Raji (cell line): ENCODE measurements around the gene SHISA7.

Experiments
- POLR2A ChIP-seq: IDR thresholded peaks from 2 replicates; pipeline ENCODE4 v1.6.1; 2011; ENCODE audit warnings: low read depth, low read length, control low read depth; ENCODE audit not compliant: insufficient read depth

Gene SHISA7

DNA sequence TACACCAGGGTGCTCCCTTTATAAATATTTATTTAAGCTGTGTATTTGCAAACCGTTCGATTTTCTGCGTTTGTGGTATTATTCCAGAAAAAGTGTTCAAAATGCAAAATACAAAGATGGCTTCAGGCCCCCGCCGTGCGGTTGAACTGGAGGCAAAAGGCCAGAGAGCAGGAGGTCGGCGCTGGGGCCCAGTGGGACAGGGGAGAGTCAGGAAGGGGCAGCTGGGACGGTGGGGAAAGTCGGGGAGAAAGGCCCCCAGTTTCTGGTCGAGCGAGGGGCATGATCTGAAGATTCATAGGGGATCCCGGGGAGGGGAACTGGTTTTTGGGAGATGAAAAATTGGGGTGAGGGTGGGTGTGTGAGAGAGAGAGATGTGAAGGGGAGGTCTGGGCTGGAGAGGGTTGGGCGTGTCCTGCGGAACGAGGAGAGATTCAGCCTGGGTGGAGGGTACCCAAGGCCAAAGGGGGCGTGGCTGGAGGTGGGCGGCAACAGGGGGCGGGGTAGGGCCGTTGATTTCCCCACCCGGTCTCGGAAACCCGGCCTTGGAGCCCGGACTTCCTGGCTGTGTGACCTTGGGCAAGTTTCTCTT, 17.7 kb upstream of the SHISA7 start:
- no peak; the same call in 1 of the 2 replicates for TF ChIP-seq POLR2A

DNA sequence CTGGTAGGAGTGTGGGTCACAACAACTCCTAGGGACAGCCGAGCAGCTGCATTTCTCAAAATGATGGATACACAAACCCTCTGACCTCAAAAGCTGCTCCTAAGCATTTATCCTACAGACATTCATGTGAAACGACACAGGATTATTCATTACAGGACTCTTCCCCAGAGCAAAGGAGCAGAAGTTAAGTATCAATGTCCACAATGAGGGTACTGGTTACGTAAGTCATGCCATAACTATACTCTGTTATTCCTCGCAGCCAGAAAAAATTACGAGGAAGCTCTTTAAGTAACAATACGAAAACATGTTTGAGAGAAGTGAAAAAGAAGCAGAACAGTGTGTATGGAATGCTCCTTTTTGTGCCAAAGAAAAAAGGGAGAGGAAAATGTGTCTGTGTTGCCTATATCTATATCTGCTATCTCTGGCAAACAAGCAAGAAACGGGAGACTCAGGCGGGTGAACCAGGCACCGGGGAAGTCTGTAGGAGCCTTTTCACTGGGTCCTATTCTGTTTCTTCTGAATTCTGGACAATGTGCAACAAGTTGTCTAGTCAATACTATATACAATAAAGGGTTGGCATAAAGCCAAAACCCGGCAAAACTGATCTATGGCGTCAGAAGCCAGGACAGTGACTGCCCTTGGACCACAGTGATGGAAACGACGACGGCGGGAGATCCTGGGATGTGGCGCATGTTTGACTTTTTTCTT, 17.0 kb upstream of the SHISA7 start:
- TF ChIP-seq POLR2A = no peak

DNA sequence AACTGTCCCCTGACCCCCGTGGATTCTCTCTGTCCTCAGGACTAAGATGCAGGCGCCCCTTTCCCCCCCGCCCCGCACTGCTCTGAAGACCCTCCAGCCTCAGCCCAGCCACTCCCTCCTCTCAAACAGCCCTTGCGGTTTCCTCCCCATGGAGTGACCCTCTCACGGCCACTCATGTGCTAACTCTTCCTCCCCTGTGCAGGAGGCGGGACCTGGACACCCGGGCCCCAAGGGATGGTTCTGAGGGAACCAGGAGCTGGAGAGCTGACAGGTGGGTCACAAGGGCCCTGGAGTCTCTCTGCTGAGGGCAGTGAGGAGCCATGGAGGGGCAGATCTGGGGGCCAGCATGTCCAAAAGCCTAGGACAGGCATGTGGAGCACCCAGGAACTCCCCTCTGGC, 16.4 kb upstream of the SHISA7 start:
- TF ChIP-seq POLR2A = no peak

DNA sequence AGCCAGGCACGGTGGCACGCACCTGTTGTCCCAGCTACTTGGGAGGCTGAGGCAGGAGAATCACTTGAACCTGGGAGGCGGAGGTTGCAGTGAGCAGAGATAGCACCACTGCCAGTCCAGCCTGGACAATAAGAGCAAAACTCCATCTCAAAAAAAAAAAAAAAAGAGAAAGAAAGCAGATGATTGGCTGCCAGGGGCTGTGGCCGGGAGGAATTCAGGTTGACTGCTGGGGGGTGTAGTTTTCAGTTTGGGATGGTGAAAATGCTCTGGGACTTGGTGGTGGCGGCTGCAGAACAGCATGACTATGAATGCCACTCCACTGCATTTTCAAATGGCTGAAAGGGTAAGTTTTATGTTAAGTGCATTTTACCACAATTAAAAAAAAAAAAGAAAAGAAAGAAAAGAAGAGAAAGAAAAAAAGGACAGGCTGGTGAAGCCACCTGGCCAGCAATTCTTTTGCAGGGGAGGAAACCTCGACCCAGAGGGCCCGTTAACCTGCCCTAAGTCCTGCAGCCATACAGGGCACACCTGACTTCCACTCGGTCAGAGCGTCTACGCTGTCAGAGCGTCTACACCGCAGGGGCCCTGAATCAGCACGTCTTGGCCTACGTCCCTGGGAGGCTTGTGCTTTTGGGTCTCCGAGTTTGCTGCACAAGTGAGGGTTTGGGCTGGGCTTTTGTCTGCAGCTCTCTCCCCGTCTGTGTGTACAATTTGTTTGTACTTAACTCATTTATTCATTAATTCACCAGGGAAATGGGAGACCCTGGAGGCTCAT, 14.8 kb upstream of the SHISA7 start:
- no peak for TF ChIP-seq POLR2A

DNA sequence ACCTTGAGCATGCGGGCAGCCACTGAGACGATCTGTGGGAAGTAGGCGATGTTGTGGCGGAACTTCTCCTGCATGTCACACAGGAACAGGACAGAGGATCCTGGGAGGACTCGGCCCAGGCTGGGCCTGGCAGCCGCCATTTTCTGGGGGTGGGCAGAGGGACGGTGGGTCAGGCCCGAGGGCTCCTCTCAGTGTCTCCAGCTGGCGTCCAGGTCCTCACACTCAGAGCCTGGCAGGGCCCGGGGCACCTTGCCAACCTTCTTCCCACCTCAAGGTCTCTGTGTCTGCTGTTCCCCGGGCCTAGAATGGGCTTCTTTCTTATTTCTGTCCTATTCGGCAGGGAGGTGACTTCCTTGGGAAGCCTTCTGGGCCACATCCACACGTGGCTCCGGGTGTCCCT, 13.2 kb upstream of the SHISA7 start:
- no peak for TF ChIP-seq POLR2A

DNA sequence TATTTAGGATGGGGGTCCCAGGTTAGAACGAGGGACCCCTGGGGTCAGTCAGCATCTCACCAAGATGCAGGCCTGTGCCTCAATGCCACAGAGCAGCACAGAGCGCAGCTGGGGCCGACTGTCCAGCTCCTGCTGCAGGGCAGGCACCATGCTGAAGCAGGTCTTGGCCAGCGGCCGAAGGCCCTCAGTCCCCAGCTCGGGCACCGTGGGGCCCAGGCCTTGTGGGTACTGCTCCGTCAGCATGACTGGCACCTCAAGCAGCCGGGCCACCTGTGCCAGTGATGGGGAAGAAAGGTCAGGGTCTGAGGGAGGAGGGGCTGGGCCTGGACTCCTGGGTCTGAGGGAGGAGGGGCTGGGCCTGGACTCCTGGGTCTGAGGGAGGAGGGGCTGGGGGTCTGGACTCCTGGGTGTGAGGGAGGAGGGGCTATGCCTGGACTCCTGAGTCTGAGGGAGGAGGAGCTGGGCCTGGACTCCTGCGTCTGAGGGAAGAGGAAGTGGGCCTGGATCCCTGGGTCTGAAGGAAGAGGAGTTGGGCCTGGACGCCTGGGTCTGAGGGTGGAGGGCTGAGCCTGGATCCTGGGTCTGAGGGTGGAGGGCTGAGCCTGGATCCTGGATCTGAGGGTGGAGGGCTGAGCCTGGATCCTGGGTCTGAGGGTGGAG, 12.6 kb upstream of the SHISA7 start:
- no peak for TF ChIP-seq POLR2A

DNA sequence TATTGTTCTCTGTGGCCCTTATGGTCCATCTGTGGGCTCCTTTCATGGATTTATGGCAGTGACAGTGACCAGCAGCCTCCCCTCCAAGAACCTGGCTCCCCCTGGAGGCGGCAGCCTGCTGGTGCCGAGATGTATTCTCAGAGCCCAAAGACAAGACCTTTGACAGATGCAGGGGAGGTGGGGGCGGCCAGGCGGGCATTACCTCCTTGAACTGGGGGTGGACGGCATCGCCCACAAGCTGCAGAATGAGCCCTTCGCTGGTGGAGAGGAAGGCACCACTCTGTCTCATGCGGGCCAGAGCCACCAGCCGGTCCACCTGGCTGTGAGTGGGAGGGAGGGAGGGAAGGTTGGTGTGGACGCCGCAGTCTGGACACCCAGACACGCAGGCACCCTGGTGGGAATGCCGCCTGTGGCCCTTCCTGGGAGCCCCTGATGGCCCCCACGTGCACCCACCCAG, 11.7 kb upstream of the SHISA7 start:
- TF ChIP-seq POLR2A = no peak

DNA sequence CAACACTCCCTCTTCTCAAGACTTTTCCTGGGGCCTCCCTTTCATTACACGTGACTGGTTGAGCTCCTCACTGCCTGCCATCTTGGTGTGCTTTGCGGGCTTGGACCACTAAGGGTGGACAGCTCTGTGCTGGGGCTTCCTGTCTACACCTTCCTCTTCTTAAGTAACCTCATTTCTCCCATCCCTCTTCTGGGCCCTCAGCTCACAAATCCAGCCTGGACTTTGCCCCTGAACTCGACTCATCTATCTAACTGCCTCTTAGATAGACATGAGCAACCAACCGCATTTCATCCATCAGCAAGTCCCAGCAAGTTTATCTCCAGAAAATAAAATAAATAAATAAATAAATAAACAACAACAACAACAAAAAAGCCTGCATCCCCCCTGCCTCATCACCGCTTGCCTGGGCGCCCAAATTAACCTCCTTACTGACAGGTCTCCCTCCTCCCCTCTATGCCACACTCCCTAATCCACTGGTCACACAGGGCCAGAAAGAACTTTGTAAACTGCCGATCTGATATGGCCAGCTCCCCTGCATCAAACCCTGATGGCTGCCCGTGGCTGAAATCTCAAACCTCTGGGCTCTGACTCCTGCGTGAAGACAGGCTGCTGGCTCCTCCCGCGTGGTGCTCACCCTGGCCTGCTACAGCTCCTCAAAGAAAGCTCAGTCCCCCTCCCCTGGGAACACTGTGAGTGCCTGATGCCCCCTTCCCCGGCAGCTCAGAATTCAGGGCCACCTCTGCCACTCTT, 10.6 kb upstream of the SHISA7 start:
- no peak for TF ChIP-seq POLR2A

DNA sequence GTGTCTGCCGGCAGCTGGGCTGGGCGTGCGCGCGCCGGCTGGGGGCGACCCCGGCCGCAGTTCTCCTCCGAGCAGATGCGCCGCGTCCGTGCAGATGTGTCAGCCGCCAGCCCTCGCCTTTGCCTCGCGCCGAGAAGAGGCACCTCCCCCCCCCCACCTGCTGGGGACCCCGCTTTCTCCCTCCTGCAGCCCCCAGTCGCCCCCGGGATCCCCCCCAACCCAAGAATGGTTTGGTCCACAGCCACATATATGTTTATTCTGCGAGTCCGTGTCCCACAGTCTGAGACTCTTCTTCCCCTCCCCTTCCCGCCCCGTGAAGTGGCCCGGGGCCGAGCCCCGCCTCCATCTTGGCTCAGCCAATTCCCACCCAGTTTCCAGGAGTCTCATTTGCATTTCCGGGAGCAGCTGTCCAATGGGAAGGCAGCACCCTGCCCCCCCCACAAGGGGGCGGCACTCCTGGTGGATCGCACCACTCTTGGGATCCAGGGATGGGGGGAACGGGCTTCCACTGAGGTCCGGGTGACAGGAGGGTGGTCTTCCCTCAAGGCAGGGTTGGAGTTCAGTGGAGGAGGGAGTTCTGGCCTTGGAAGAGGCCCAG, 9.7 kb upstream of the SHISA7 start:
- TF ChIP-seq POLR2A = no peak

DNA sequence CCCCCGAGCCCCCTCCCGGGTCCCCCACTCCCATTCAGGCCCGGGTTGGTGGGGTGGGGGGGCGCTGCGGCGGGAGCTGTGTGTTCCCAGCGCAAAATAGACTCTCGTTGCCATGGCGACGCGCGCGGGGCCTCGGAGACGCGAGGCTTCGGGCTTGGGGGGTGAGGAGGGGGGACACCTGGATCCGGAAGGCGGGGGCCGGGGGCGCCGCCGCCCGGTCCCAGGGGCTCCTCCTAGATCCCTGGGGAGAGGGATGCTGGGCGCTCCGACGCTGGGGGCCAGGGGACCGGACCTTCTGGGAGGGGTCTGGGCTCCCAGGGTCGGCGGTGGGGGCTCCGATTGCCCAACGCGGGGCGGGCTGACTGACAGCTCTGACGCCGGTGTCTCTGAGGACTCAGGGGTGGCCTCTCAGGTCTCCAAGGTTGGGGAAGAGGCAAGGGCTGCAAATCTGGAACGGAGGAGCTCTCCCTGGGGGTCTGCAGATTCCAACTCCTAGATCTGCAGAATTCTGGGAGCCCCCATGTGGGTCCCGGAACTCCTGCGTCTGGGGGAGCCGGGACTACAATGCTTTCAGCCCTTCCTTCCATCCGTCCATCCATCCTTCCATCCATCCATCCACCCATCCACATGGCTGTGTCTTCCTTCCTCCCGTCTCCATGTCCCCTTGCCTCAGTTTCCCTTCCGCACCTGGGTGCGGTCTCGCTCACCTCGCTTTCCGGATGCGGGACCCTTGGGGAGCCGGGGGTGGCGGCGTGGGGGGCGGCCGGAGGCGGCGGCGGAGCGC, 9.1 kb upstream of the SHISA7 start:
- TF ChIP-seq POLR2A = no peak

DNA sequence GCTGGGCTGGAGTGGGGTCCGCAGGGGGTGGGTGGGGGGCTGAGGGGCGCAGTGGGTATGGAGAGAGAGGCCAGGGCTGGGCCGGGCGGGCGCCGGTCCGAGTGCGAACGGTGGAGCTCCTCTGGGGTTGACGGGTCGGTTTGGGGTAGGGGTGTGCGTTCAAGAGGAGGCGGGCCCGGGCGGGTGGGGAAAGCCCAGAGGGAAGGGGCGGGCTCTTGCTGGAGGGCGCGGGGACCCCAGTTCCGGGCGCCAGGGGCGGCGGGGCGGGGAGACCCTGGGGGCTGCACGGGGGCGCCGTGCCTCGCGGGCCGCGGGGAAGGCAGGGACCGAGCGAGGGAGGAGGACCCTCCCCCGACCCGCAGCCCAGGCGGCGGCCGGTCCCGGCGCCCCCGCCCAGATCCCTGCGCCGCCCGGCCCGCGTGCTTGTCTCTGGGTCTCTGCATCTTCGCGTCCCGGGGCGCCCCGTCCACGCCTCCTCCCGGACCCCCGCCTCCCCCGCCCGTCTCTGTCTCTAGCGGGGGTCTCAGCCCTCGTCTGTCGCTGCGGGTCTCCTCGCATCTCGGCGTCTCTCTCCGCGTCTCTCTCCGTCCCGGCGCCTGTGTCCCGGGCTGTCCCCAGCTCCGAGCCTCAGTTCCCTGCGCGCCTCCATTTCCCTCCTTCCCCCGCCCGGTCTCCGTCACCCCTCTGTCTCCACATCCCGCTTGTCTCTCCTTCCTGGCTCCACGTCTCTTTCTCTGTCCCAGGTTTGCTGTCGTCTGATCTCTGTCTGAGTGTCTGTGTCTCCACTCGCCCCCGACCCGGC, 8.3 kb upstream of the SHISA7 start:
- no peak for TF ChIP-seq POLR2A

DNA sequence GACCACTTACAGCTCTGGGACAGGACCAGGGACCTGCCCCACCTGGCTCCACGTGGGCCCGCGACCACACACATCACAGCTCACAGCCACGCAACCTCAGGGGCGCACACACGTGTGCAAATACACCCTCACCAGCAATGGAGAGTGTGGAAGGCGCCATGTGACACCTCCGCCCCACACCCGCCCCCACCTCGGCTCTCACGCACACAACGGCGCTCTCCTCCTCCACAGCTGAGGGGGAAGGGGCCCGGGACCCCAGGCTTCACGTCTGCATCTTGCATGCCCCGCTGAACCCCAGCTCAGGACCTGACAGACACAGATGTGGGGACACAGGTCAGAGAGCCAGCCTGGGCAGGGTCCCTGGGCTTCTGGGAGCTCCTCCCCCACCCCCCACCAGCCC, 6.4 kb upstream of the SHISA7 start:
- TF ChIP-seq POLR2A = no peak
